HepG2 (cell line): ENCODE measurements around the gene TBC1D4. TPM values are rescaled to one million over a fixed set of nuclear protein-coding genes. Genes with fewer than 3 reads are reported as not detected.
A peak's percentile ranks its signal among the peaks of the same experiment; 100 is the strongest.

ENCODE experiments used
- ATAC-seq: fragments of 200-7000 bp; cut with Tn5 transposase; 3 replicates; pipeline ENCODE4 v1.9.1; 2020; ENCODE audit warnings: mild to moderate bottlenecking, moderate library complexity
- BruUV-seq: library from RNA; stranded (reverse); fragments of 400-500 nt; replicated peaks from 2 replicates; lab custom pipeline; 2021; lab: Mats Ljungman, UMichigan
- CTCF ChIA-PET: fragments of 300-600 bp; formaldehyde crosslinking; extraction: SDS; loops from one replicate; lab custom pipeline; 2021; ENCODE audit warnings: low total read pairs, inconsistent platforms, low intra/inter-chr PET ratio; lab: Yijun Ruan, JAX
- POLR2A ChIA-PET: fragments of 350-600 bp; sonication (Branson Sonifier 250); formaldehyde crosslinking; loops from one replicate; lab custom pipeline; 2020; ENCODE audit warnings: antibody characterized with exemption, inconsistent platforms; lab: Yijun Ruan, JAX
- DNase-seq: peaks from one replicate; pipeline ENCODE4 v3.0.0-alpha.2; 2015; ENCODE audit warnings: low spot score
- FAIRE-seq: peaks from 3 replicates; lab custom pipeline; 2011; peaks lifted over from hg19 to GRCh38; lab: Jason Lieb, UNC
- H2AFZ ChIP-seq: one replicate; pipeline ENCODE4 v1.6.1; 2011; ENCODE audit warnings: low read length, inconsistent platforms
- H3K27ac ChIP-seq: fragments of 300-600 bp; 3 replicates; pipeline ENCODE4 v1.8.0; 2011; ENCODE audit warnings: mixed run types, mild to moderate bottlenecking, mixed read lengths, low read length, inconsistent platforms; ENCODE audit not compliant: insufficient read depth; ENCODE audit errors: extremely low read length
- H3K27me3 ChIP-seq, 2 experiments: fragments of 200-600 bp in 1 of 2; 2 replicates in 1 of 2; 3 replicates in 1 of 2; pipeline versions ENCODE4 v1.6.0 to v1.8.0; 2011; ENCODE audit warnings: low read length in 2 of 2, mild to moderate bottlenecking in 2 of 2, moderate library complexity in 2 of 2, inconsistent platforms in 1 of 2; ENCODE audit not compliant: insufficient read depth in 2 of 2, control insufficient read depth in 1 of 2
- H3K36me3 ChIP-seq, 2 experiments: fragments of 200-600 bp in 1 of 2; replicated peaks in 1 of 2; 2 replicates in 1 of 2; 3 replicates in 1 of 2; pipeline versions ENCODE4 v1.5.1 to v1.8.0; 2011; ENCODE audit warnings: low read length in 2 of 2, inconsistent platforms in 1 of 2; ENCODE audit not compliant: insufficient read depth in 2 of 2, control insufficient read depth in 1 of 2
- H3K4me1 ChIP-seq: 2 replicates; pipeline ENCODE4 v1.5.1; 2012; ENCODE audit warnings: low read length, inconsistent platforms; ENCODE audit not compliant: insufficient read depth
- H3K4me2 ChIP-seq: 2 replicates; pipeline ENCODE4 v1.6.0; 2011; ENCODE audit warnings: low read depth, low read length, inconsistent platforms
- H3K4me3 ChIP-seq, 3 experiments: fragments of 200-600 bp in 1 of 3; sonication (generic), shearing (Covaris generic) in 1 of 3; replicated peaks in 1 of 3; 2 replicates each; pipeline ENCODE4 v1.5.1; 2011 to 2016; ENCODE audit warnings: low read length in 3 of 3, inconsistent platforms in 2 of 3, low read depth in 2 of 3, mild to moderate bottlenecking in 2 of 3, control low read depth in 1 of 3, mixed read lengths in 1 of 3; ENCODE audit not compliant: insufficient read depth in 1 of 3
- H3K79me2 ChIP-seq: one replicate; pipeline ENCODE4 v1.6.1; 2011; ENCODE audit warnings: low read length, inconsistent platforms; ENCODE audit not compliant: insufficient read depth
- H3K9ac ChIP-seq: 2 replicates; pipeline ENCODE4 v1.6.0; 2011; ENCODE audit warnings: mild to moderate bottlenecking, low read depth, low read length, inconsistent platforms; ENCODE audit not compliant: insufficient read depth
- H3K9me3 ChIP-seq: 2 replicates; pipeline ENCODE4 v1.5.1; 2012; ENCODE audit warnings: mild to moderate bottlenecking, low read length
- H4K20me1 ChIP-seq: 2 replicates; pipeline ENCODE4 v1.6.0; 2011; ENCODE audit warnings: inconsistent platforms, mild to moderate bottlenecking, low read length, moderate library complexity; ENCODE audit not compliant: insufficient read depth
- CEBPB ChIP-seq: IDR thresholded peaks from 2 replicates; pipeline ENCODE4 v1.6.1; 2011; ENCODE audit warnings: low read depth, low read length, improper control_type of control experiment, borderline replicate concordance
- PRDM15 ChIP-seq: sonication (generic); formaldehyde crosslinking; IDR thresholded peaks from 2 replicates; pipeline ENCODE4 v1.4.0; 2020; ENCODE audit warnings: missing genetic modification reagents
- REL ChIP-seq: sonication (generic); formaldehyde crosslinking; conservative IDR thresholded peaks from 2 replicates; pipeline ENCODE4 v1.8.0; 2022; ENCODE audit warnings: mild to moderate bottlenecking, missing genetic modification reagents, moderate library complexity
- SALL1 ChIP-seq: sonication (generic); formaldehyde crosslinking; IDR thresholded peaks from 2 replicates; pipeline ENCODE4 v1.8.0; 2022; ENCODE audit warnings: mild to moderate bottlenecking, missing genetic modification reagents
- SRF ChIP-seq: IDR thresholded peaks from 2 replicates; pipeline ENCODE4 v1.6.1; 2011; ENCODE audit warnings: mild to moderate bottlenecking, low read depth, low read length, moderate library complexity
- STAG1 ChIP-seq: sonication (generic); formaldehyde crosslinking; IDR thresholded peaks from 2 replicates; pipeline ENCODE4 v1.4.0; 2020; ENCODE audit warnings: missing genetic modification reagents
- ZNF232 ChIP-seq: sonication (generic); formaldehyde crosslinking; IDR thresholded peaks from 2 replicates; pipeline ENCODE4 v1.4.0; 2020; ENCODE audit warnings: missing genetic modification reagents, borderline replicate concordance
- ZSCAN21 ChIP-seq: sonication (generic); formaldehyde crosslinking; IDR thresholded peaks from 2 replicates; pipeline ENCODE4 v1.8.0; 2022; ENCODE audit warnings: mild to moderate bottlenecking, missing genetic modification reagents, moderate library complexity, borderline replicate concordance
- WGBS: methylation state at CpG from one replicate; pipeline ENCODE4 v1.1.6; 2017; ENCODE audit warnings: low lambda C conversion rate; 5-methylcytosine and 5-hydroxymethylcytosine counted together
- in situ Hi-C: cut with HindIII; loops from 2 replicates; pipeline ENCODE4 v1.10.0; 2017; ENCODE audit warnings: low pct_unique_long_range_greater_than_20kb; ENCODE audit not compliant: extremely low pct_ligation_motif_present
- intact Hi-C: fragments of 100-400 bp; cut with micrococcal nuclease; formaldehyde crosslinking; loops from one replicate; pipeline ENCODE4 v1.10.0; 2022; ENCODE audit not compliant: unreplicated experiment
- polyA plus RNA-seq, 8 experiments: library from polyadenylated mRNA; depleted of rRNA in 3 of 8; stranded (reverse) in 7 of 8; unstranded in 1 of 8; fragments of >200 nt; fragmentation: Illumina TruSeq in 4 of 8; extraction: Trizol in 4 of 8; gene quantifications; 2 replicates each; pipeline versions ENCODE4 v1.2.1 to v1.2.3, GENCODE V29; 2011 to 2016; ENCODE audit warnings: low read depth in 4 of 8, missing spikeins in 1 of 8, mixed read lengths in 1 of 8; ENCODE audit not compliant: insufficient read depth in 1 of 8
- total RNA-seq, 5 experiments: library from RNA; depleted of rRNA; stranded (reverse); fragments of >200 nt; fragmentation: Illumina TruSeq; extraction: Trizol; gene quantifications; 2 replicates each; pipeline ENCODE4 v1.2.3, GENCODE V29; 2016; ENCODE audit warnings: low read depth in 1 of 5
- TF ChIP-seq, protein P1 (sequence below): sonication (generic); formaldehyde crosslinking; IDR thresholded peaks from 2 replicates; pipeline ENCODE4 v1.5.0; 2020; ENCODE audit warnings: mild to moderate bottlenecking, missing genetic modification reagents, moderate library complexity

TBC1D4 gene
- total and polyA plus RNA-seq, 2 of the 13 experiments (the other 11 are each of a cell fraction or from before 2014, with no cell fraction given) = 35.9 to 64.4 TPM

DNA sequence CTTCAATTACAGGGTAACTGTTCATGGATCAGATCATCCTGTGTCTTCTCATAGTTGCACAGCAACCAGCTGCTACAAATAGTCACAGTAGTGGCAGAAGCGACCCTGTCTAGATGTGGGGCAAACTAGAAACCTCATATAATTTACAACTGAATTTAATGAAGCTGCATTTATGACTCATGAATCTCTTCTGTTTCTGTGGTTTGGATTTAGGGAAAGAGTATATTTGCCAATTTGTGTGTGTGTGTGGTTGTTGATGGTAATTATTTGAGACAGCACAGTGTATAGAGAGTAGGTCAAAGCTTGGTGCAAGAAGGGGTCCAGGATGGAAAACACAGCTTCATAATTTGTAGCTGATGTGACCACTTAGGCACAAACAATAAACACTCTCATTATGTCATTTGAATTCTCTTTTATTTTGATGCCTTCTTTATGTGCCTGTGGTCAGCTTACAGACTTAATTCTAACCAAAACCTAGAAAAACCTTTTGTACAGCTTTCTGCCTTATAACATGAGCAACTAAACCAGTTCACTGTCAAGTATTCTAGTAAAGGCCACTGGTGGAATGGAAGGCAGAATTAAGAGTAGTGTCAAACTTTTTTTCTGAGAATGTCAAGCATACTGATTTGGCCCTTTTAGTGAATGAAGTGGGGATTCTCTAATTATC is 218.1 kb downstream of the TBC1D4 start (continued):
- TF ChIP-seq ZSCAN21 (CRISPR knock-in tag) = no peak
- no peak for TF ChIP-seq CEBPB
- TF ChIP-seq ZNF232 (CRISPR knock-in tag) = no peak
- no peak for TF ChIP-seq SALL1 (CRISPR knock-in tag)

DNA sequence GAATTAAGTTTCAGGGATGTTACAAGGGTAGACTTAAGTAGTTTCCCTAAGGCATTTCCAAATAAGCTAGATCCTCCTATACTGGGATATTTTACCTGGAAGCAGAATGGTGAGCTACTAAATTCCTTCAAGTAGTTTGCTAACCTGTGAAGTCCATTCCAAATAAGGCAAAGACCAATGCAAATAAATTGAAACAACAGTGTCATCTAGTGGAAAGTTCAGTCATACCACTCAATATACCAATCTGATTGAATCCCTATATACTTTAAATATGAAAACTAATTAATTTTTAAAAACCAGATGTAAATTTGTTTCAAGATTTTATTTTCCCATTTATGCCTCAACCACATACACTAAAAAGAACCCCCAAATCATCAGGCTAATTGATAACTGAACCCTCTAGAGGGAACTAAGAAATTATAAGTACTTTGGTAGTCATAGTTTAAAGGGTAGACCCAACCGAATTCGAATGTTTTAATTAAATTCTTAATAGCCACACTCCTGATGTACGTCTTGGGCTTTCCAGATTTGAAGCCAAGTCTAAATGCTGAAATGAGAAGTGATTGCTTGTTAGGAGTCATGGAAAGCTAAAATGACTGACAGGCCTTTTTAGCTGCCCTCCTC is 223.7 kb downstream of the TBC1D4 start:
- intact Hi-C loops = loop anchor here (1.0 to 5.0 kb wide), 2 partner anchors 1421 to 1504 kb away; no protein-coding TSS in a partner anchor
- no peaks in the 10 kb centered on the region for H3K27me3 ChIP-seq
- TF ChIP-seq PRDM15 (CRISPR knock-in tag) = no peak
- peak; percentile 89 for TF ChIP-seq SRF
- TF ChIP-seq STAG1 = peak; percentile 66
- TF ChIP-seq, protein P1, sequence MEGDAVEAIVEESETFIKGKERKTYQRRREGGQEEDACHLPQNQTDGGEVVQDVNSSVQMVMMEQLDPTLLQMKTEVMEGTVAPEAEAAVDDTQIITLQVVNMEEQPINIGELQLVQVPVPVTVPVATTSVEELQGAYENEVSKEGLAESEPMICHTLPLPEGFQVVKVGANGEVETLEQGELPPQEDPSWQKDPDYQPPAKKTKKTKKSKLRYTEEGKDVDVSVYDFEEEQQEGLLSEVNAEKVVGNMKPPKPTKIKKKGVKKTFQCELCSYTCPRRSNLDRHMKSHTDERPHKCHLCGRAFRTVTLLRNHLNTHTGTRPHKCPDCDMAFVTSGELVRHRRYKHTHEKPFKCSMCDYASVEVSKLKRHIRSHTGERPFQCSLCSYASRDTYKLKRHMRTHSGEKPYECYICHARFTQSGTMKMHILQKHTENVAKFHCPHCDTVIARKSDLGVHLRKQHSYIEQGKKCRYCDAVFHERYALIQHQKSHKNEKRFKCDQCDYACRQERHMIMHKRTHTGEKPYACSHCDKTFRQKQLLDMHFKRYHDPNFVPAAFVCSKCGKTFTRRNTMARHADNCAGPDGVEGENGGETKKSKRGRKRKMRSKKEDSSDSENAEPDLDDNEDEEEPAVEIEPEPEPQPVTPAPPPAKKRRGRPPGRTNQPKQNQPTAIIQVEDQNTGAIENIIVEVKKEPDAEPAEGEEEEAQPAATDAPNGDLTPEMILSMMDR (CRISPR knock-in tag) = peak; percentile 55
- no peak for TF ChIP-seq REL
- TF ChIP-seq, all 625 proteins: peak for 3
- FAIRE-seq = peak; percentile 21
- Histone ChIP-seq H3K9me3 (no peaks in the 10 kb centered on the region), H4K20me1 (no peaks in the 10 kb centered on the region), H3K27ac (no peak overlapping the region), H3K4me1 (no peaks in the 10 kb centered on the region), H2AFZ (no peak overlapping the region), H3K4me3 (no peak overlapping the region), H3K79me2 (no peaks in the 10 kb centered on the region), H3K9ac (no peak overlapping the region), H3K36me3 (no peaks in the 10 kb centered on the region), H3K4me2 (no peak overlapping the region)
- DNase-seq = peak; percentile 16
- ATAC-seq = peak; percentile 53; the same call in 2 of the 3 replicates
- 0% methylated on average over 3 of the region's 3 CpGs for WGBS
- in situ Hi-C loops = no loop called here
- BruUV-seq = no TSS peak
- POLR2A ChIA-PET = no interaction called here
- CTCF ChIA-PET = no interaction called here
